ENCODE measurements around the gene IL1RAPL1. TPM values are rescaled to one million over a fixed set of nuclear protein-coding genes. Genes with fewer than 3 reads are reported as not detected.
A peak's percentile ranks its signal among the peaks of the same experiment; 100 is the strongest.

Gene IL1RAPL1
- total RNA-seq, 1 donor from 2014 or later, result 3.6 TPM

- Mint-ChIP-seq H3K36me3 (ENCODE audit: insufficient read depth) (no peaks in the 10 kb centered on the region), H3K4me3 (ENCODE audit: low read depth) (no peak overlapping the region), H3K27me3 (no peaks in the 10 kb centered on the region), H3K4me1 (ENCODE audit: low read depth) (no peaks in the 10 kb centered on the region), H3K27ac (no peak overlapping the region), H3K9me3 (ENCODE audit: low read depth) (no peaks in the 10 kb centered on the region)
- DNase-seq (ENCODE audit: low spot score, unreplicated experiment), result no peak
- no peak for TF ChIP-seq CTCF (IDR thresholded peaks at IDR 0.05; ENCODE audit: unreplicated experiment)
These were observed 452.9 kb downstream of the IL1RAPL1 start for GRCh38 chrX:29040160-29040559.

GRCh38 chrX:29042341-29042740, 455.1 kb downstream of the IL1RAPL1 start:
- no peak overlapping the region for H3K27ac Mint-ChIP-seq
- no peaks in the 10 kb centered on the region for H3K36me3 Mint-ChIP-seq (ENCODE audit: insufficient read depth)
- no peaks in the 10 kb centered on the region for H3K9me3 Mint-ChIP-seq (ENCODE audit: low read depth)
- H3K27me3 Mint-ChIP-seq, result no peaks in the 10 kb centered on the region
- no peak for DNase-seq (ENCODE audit: low spot score, unreplicated experiment)
- no peak for TF ChIP-seq CTCF (IDR thresholded peaks at IDR 0.05; ENCODE audit: unreplicated experiment)
- no peaks in the 10 kb centered on the region for H3K4me1 Mint-ChIP-seq (ENCODE audit: low read depth)
- H3K4me3 Mint-ChIP-seq (ENCODE audit: low read depth), result no peak overlapping the region

- H3K4me1 Mint-ChIP-seq (ENCODE audit: low read depth), result no peaks in the 10 kb centered on the region
- no peak overlapping the region for H3K27ac Mint-ChIP-seq
- H3K36me3 Mint-ChIP-seq (ENCODE audit: insufficient read depth), result no peaks in the 10 kb centered on the region
- no peaks in the 10 kb centered on the region for H3K9me3 Mint-ChIP-seq (ENCODE audit: low read depth)
- no peak for TF ChIP-seq CTCF (IDR thresholded peaks at IDR 0.05; ENCODE audit: unreplicated experiment)
- H3K4me3 Mint-ChIP-seq (ENCODE audit: low read depth), result no peak overlapping the region
- no peaks in the 10 kb centered on the region for H3K27me3 Mint-ChIP-seq
- no peak for DNase-seq (ENCODE audit: low spot score, unreplicated experiment)
These were observed 456.5 kb downstream of the IL1RAPL1 start for GRCh38 chrX:29043746-29044145.

- Mint-ChIP-seq H3K4me1 (ENCODE audit: low read depth) (no peaks in the 10 kb centered on the region), H3K27ac (no peak overlapping the region), H3K4me3 (ENCODE audit: low read depth) (no peak overlapping the region), H3K9me3 (ENCODE audit: low read depth) (no peaks in the 10 kb centered on the region), H3K27me3 (no peaks in the 10 kb centered on the region), H3K36me3 (ENCODE audit: insufficient read depth) (no peaks in the 10 kb centered on the region)
- TF ChIP-seq CTCF (IDR thresholded peaks at IDR 0.05; ENCODE audit: unreplicated experiment), result peak; percentile 30
- no peak for DNase-seq (ENCODE audit: low spot score, unreplicated experiment)
These were observed 457.4 kb downstream of the IL1RAPL1 start for GRCh38 chrX:29044423-29045184.

- H3K27ac Mint-ChIP-seq, result no peak overlapping the region
- H3K27me3 Mint-ChIP-seq, result no peaks in the 10 kb centered on the region
- no peaks in the 10 kb centered on the region for H3K36me3 Mint-ChIP-seq (ENCODE audit: insufficient read depth)
- H3K4me1 Mint-ChIP-seq (ENCODE audit: low read depth), result no peaks in the 10 kb centered on the region
- H3K4me3 Mint-ChIP-seq (ENCODE audit: low read depth), result no peak overlapping the region
- no peak for DNase-seq (ENCODE audit: low spot score, unreplicated experiment)
- H3K9me3 Mint-ChIP-seq (ENCODE audit: low read depth), result peaks cover 4% of the 10 kb centered on the region
- TF ChIP-seq CTCF (IDR thresholded peaks at IDR 0.05; ENCODE audit: unreplicated experiment), result no peak
These were observed 478.2 kb downstream of the IL1RAPL1 start for GRCh38 chrX:29065477-29065876.
